ENCODE data around the gene PRR15L.
"Not testable (repeated sequence)": the region's sequence is repeated elsewhere in the genome, so short reads cannot be mapped to it uniquely, and the experiment has no call there.

The PRR15L gene

DNA sequence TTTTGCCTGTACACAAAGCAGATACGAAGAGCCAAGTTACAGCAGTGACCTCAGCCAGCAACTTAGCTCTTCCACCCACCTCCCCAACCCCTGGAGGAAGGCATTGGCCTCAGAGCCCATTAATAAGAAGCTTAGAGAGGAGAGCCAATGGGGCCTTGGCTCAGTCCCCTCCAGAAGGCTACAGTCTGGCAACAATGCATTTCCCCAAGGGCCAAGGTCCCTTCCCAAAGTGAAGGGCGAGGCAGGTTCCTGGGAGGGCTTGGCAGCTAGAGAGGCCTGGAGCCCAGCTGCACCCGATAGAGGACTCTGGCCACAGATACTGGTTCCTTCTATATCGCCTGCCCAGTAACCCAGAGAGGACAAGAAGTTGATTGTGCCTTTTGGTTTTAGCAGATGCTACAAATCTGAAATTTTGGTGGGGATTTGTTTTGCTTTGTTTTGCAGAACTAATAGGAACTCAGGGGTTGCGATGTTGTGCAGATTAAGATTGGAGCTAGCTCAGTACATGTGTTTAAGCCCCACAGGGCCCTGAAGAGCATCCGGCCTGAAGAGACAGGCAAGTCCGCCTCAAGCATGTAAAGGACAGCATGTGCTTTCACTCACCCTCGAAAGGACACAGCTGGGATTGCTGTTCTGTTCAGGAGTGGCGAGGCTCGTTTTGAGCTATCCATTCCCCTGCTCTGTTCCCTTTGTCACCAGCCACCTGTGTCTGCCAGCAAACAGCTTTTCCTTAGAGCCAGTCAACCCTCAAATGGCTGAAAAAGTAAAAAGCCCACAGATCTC lies 28.3 kb downstream of the PRR15L start:
- no peak for DNase-seq

DNA sequence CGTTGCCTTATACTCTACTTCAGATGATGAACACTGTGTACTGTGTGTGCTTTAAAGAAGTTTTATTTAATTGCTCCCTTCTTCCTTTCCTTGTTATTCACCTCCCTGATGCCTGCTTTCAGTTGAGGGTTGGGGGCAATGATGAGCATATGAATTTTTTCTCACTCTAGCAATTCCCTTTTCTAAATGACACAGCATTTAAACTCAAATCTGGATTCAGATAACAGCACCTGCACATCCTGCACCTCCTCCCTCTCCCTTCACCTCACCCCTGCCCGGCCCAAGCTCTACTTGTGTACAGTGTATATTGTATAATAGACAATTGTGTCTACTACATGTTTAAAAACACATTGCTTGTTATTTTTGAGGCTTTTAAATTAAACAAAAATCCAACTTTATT lies 29.3 kb downstream of the PRR15L start:
- no peak for DNase-seq

DNA sequence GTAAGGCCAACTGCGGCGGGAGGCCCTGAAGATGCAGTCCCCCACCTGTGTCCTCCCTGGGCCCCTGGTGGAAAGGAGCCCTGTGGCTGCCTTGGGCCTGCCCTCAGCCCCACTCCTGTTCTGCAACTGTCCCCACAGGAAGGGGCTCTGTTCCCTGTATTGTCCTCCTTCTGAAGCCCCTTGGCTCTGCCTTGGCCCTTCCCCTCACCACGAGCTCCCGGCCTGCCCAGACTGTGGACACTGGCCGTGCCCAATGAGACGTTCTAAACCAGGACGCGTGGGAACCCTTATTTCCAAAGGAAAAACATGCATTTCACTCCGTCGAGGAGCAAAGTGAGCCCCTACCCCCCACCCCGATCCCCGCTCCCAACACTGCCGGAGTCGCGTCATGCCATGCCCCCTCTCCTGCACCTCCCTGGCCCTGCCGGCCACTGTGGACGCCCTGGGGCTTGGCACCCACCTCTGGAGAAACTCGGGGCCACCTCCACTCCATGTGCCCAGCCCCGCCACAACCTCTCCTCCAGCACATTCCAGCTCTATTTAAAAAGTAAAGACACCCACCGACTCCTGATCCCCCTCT lies 29.8 kb downstream of the PRR15L start:
- no peak for DNase-seq

DNA sequence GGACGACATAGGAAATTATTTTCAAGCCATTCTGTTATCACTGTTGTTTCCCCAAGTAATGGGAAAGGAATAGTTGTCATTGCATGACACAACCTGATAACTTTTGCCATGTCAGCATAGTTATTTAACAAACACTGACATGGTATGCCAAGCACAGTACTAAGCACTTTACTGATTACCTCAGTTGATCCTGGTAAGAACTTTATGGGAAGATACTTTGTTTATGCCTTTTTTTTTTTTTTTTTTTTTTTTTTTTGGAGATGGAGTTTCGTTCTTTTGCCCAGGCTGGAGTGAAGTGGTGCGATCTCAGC lies 32.0 kb downstream of the PRR15L start:
- DNase-seq = no peak

DNA sequence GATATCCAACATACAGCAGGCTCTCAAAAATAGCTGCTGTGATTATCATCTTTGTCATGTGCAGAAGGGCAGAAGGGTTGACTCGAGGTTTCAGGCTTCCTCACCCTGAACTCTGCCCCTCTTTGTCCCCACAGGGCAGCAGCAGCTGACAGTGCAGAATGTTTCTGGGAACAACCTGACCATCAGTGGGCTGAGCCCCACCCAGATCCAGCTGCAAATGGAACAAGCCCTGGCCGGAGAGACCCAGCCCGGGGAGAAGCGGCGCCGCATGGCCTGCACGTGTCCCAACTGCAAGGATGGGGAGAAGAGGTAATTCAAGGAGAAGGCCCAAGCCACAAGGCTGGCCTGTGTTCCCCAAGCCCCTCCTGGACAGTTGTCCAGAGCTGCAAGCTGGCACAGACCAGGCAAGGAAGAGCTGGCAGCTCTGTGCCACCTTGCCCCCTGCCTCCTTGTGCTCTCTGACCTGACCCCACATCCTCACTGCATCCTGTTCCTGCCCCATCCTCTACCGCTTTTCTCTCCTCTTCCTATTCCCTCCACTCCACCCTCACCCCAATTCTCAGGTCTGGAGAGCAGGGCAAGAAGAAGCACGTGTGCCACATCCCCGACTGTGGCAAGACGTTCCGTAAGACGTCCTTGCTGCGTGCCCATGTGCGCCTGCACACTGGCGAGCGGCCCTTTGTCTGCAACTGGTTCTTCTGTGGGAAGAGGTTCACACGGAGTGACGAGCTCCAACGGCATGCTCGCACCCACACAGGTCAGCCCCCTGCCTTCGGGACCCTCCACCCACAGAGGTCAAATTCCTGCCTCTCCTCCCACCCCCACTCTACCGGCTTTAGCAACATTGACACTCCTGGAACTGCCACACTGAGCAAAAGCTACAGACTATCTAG lies 32.7 kb downstream of the PRR15L start:
- DNase-seq = no peak

DNA sequence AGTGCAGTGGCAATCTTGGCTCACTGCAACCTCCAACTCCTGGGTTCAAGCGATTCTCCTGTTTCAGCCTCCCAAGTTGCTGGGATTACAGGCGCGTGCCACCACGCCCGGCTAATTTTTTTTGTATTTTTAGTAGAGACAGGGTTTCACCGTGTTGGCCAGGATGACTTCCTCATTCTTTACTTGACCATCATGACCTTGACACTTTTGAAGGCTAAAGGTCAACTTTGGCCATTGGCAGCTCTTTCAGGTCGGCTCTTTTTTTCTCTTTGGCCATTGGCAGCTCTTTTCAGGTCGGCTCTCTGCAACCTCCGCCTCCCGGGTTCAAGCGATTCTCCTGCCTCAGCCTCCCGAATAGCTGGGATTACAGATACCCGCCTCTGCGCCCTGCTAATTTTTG lies 37.8 kb downstream of the PRR15L start:
- not testable (repeated sequence) for DNase-seq

DNA sequence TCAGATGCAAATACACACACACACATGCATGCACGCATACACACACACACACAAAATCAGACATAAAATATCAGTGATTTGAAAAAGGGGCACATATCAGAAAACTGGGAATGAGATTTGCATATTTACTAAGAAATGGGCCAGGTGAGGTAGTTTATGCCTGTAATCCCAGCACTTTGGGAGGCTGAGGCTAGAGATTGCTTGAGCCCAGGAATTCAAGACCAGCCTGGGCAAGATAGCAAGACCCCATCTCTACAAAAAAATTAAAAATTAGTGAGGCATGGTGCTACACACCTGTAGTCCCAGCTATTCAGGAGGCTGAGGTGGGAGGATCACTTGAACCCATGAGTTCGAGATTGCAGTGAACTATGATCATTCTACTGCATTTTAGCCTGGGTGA lies 38.7 kb downstream of the PRR15L start:
- no peak for DNase-seq

DNA sequence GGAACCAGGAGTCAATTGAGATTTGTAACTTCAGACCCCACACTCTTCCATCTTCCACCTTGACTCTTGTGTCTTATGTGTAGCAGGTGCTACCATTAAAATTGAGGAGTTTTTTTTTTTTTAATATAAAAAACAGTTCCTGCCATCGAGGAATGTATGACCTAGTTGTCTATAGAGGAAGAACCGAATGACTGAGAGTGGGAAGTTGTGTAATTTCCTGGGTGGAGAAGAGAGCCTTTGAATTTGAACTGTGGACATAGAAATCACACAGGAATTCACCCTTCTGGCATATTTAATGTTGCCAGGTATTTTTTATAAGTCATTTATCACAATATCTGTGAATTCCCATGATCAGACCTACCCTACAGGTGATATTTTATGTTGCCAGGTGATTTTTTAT lies 39.7 kb downstream of the PRR15L start:
- DNase-seq = no peak

DNA sequence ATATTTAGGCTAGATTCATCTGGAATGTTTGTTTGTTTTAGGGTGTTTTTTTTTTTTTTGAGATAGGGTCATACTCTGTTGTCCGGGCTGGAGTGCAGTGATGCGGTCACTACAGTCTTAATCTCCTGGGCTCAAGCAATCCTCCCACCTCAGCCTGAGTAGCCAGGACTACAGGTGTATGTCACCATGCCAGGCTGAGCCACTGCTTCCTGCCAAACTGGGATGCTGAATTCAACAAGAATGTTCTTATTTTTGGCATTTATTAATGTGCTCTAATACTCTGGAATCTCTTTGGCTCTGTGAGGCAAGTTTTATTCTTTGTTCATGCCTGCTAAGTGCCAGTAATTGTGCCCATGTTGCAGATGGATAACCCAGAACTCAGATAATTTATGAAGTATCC lies 40.1 kb downstream of the PRR15L start:
- DNase-seq = no peak

DNA sequence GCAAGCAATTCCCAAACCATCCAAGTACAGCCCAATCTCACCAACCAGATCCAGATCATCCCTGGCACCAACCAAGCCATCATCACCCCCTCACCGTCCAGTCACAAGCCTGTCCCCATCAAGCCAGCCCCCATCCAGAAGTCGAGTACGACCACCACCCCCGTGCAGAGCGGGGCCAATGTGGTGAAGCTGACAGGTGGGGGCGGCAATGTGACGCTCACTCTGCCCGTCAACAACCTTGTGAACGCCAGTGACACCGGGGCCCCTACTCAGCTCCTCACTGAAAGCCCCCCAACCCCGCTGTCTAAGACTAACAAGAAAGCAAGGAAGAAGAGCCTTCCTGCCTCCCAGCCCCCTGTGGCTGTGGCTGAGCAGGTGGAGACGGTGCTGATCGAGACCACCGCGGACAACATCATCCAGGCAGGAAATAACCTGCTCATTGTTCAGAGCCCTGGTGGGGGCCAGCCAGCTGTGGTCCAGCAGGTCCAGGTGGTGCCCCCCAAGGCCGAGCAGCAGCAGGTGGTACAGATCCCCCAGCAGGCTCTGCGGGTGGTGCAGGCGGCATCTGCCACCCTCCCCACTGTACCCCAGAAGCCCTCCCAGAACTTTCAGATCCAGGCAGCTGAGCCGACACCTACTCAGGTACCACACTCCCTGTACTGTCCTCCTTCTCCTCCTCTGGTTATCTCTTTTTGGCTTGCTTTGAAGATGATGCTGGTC lies 41.0 kb downstream of the PRR15L start:
- DNase-seq = no peak

DNA sequence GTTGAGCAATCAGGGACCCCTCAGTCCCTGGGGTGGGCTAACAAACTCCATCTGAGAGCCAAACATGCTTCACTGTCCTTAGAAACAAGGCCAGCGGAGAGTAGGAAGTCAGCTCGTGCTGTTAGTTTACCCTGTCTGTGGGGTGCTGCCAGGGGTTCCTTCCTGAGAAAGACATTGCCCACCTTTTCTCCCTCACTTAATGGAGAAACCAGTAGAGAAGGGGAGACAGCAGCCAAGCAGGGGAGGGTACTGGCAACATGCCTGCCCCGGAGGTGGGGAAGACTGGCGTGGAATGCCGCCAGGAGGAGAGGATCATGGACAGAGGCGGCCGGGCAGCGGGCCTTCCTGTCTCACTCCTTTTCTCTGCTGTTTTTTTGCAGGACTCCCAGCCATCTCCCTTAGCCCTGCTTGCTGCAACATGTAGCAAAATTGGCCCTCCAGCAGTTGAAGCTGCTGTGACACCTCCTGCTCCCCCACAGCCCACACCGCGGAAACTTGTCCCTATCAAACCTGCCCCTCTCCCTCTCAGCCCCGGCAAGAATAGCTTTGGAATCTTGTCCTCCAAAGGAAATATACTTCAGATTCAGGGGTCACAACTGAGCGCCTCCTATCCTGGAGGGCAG lies 41.8 kb downstream of the PRR15L start:
- no peak for DNase-seq

DNA sequence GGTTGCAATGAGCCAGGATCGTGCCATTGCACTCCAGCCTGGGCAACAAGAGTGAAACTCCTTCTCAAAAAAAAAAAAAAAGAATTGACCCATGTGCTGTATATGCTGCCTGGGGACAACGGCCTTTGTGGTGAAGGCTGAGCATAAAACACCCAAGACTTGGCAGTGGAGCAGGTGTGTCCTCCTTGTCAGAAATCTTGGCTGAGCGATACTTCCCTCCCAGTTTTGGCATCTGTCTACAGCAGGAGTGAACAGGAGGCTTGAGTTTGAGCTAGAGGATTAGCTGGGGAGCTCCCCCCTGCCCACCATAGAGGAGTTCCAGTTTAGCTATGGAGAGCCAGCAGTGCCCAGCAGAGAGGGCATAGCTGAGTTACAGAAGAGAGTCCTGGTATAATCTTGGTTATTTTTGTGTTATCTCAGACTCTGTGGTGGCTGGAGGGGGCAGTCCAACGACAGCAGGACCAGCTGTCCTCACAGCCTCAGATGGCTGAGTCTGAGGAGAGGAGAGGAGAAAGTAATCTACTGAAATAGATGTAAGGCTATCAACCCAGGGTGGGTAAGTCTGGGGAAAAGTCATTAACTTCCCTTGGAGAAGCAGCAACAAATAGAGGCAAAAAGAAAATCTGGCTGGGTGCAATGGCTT lies 43.3 kb downstream of the PRR15L start:
- no peak for DNase-seq

DNA sequence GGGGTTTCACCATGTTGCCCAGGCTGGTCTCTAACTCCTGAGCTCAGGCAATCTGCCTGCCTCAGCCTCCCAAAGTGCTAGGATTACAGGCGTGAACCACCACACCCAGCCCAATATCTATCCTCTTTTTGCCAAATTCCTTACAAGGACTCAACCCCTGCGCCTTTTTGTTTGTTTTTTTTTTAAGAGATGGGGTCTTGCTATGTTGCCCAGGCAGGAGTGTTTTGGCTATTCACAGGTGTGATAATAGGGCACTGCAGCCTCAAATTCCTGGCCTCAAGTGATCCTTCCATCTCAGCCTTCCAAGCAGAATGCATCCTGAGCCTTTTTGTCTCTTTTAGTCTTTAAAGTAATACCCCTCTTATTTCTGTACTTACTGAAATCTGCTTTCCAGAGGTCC lies 44.6 kb downstream of the PRR15L start:
- DNase-seq = no peak

DNA sequence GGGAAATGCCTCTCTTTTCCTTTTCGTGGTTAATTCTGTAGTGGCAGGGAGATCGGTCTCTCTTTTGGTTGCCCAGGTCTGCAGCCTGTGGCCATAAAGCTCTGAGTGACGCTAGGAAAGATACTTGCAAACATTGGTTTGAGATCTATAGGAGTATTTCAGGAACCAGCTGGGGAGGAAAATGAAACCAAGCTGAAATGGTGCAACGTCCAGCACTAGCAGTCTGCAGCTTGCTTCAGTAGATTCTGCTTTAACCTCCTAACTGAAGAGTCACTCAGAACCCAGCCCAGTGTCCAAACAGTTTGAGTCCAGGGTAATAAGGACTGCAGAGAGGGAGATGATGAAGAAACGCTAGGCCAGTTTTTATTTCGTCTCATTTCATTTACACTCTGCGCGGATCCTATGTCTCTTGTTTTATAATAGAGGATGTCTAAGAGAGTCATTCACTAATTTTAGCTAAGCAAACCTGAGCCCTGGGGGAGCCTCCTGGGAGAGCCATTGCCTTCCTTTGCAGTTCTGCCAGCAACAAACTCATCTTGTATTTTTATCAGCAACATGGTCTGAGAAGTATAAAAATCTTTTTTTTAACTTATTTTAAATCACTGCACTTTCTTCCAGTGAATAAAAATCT lies 49.6 kb downstream of the PRR15L start:
- no peak for DNase-seq

DNA sequence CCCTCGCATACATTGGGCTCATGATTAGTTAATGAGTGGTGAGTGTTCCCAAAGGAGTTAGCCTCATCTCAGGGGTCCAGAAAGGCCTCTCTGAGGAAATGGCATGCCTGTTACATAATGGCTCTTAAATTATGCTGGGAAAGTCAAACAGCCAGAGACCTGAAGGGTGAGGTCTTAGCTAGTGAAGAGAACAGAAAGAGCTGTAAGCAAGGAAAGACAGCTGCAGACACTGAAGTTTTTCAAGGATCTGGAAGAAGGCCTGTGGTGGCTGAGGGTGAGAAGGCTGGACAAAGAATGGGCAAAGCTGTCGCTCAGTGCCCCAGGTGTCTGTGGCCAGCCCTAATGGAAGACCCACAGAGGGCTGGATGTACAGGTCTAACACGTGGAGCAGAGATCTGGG lies 51.2 kb downstream of the PRR15L start:
- DNase-seq = no peak

DNA sequence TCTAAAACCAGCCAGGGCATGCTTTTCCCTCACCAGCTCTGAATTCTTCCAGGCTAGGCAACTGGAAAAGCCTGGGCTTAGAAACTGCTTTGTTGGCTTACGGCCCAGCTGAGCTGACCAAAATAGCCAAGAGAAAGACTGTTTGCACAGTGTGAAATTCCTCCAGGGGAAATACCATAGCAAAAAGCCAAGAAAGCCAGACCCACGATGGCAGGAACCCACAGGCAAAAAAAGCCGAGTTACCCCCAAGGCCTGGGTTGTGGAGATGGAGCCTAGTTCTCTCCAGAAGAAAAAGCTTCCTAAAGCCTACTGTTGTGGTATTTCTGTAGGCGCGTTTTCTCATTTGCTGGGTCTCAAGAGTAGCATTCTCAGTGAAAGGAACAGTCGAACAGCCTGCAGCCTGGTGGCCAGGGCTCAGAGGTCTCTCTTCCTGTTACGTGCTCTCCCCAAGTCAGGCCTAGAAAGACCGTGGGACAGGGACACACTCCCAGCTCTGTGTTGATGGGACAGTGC lies 52.4 kb downstream of the PRR15L start:
- no peak for DNase-seq

DNA sequence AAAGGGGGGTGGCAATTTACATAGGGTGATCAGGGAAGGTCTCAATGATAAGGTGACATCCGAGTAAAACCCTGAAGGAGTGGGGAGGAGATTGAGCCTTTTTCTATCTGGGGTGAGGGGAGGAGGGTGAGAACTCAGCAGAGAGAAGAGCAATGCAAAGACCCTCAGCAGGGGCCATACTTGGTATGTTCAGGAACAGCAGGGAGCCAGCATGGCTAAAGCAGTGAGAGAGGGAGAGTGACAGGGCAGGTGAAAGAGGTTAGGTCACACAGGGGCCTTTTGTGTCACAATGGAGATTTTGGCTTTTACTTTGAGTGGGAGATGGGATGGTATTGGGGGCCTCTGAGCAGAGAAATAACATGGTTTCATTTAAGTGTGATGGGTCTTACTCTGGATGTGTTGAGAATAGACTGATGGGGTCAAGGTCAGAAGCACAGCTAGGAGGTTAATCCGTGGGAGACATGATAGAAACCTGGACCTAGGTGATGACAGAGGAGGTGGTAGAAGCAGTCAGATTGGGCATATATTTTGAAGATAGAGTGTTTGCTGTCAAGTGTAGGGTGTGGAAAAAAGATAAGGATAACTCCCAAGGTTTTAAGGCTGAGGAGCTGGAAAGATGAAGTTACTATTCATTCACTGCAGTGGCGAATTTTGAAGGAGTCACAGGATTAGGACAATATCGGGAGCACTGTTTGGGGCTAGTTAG lies 55.5 kb downstream of the PRR15L start:
- DNase-seq = no peak

Data from NCI-H1105 (cell line).